ENCODE measurements around the gene KRT79.

DNA sequence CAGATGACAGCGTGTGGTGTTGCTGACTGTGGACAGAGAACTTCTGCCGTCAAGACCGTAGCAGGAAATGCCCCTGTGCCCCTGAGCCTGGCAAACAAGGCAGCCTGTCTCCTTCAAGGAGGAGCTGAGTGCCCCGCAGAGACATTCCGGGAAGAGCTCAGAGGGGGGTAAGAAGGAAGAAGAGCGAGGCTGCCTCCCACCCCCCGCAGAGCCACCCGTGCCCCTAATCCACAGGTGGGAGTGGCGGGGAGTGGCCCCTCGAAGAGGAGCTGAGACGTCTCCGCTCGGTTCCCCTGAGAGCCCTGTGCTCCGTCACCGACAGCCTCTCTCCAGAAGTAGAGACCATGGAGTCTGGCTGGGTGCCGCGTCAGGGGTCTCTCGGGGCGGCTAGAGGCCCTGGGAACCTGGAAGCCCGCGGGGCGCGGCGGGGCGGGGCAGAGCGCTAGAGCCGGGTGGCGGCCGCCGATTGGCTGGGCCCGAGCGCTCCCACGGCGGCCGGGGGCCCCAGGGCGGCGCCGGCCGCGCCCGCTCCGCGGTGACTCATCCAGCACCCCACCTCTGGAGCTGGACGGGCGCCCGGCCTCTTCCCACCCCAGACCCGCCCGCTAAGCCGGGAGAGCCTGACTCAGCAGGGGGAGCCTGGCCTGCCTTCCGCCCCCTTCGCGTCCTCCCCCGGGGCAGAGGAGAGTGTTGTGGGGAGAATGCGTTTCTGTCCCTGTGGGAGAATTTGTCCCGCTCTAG is 39.9 kb upstream of the KRT79 start:
- TF ChIP-seq, protein P1, sequence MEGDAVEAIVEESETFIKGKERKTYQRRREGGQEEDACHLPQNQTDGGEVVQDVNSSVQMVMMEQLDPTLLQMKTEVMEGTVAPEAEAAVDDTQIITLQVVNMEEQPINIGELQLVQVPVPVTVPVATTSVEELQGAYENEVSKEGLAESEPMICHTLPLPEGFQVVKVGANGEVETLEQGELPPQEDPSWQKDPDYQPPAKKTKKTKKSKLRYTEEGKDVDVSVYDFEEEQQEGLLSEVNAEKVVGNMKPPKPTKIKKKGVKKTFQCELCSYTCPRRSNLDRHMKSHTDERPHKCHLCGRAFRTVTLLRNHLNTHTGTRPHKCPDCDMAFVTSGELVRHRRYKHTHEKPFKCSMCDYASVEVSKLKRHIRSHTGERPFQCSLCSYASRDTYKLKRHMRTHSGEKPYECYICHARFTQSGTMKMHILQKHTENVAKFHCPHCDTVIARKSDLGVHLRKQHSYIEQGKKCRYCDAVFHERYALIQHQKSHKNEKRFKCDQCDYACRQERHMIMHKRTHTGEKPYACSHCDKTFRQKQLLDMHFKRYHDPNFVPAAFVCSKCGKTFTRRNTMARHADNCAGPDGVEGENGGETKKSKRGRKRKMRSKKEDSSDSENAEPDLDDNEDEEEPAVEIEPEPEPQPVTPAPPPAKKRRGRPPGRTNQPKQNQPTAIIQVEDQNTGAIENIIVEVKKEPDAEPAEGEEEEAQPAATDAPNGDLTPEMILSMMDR (conservative IDR thresholded peaks at IDR 0.05 in 1 of 2, IDR thresholded peaks at IDR 0.05 in 1 of 2; ENCODE audit: low read depth in 1 of 2, low read length in 2 of 2): no peak
- TF ChIP-seq EZH2 (IDR thresholded peaks at IDR 0.05; ENCODE audit: low read length, missing control alignments): no peak

Measured in fibroblast of lung (primary cell).